ENCODE results near the gene SLIT3.

DNA sequence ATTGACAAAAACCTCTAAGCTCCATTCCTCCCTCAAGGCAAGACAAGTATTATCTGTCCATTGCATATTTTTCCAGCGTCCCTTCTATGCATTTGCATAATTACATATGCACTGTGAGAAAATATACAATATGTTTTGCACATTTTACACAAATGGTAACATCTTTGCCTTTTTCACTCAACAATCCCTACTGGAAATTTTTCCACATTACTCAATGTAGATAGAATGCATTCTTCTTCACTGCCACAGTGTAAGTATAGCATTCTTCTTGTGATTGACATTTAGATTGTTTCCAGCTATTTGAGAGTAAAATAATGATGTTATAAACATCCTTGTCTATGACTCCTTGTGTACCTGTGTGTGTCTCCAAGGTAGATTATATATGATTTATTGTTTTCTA lies 205.0 kb downstream of the SLIT3 start:
- TF ChIP-seq, protein P1, sequence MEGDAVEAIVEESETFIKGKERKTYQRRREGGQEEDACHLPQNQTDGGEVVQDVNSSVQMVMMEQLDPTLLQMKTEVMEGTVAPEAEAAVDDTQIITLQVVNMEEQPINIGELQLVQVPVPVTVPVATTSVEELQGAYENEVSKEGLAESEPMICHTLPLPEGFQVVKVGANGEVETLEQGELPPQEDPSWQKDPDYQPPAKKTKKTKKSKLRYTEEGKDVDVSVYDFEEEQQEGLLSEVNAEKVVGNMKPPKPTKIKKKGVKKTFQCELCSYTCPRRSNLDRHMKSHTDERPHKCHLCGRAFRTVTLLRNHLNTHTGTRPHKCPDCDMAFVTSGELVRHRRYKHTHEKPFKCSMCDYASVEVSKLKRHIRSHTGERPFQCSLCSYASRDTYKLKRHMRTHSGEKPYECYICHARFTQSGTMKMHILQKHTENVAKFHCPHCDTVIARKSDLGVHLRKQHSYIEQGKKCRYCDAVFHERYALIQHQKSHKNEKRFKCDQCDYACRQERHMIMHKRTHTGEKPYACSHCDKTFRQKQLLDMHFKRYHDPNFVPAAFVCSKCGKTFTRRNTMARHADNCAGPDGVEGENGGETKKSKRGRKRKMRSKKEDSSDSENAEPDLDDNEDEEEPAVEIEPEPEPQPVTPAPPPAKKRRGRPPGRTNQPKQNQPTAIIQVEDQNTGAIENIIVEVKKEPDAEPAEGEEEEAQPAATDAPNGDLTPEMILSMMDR (IDR thresholded peaks at IDR 0.05; ENCODE audit: low read depth, low read length, poor library complexity, severe bottlenecking) = no peak
- TF ChIP-seq EZH2phosphoT487 (IDR thresholded peaks at IDR 0.05; ENCODE audit: borderline replicate concordance, low read length) = no peak

Data from DOHH2 (cell line).